ENCODE data around the gene PTPN22.
A peak's percentile ranks its signal among the peaks of the same experiment; 100 is the strongest.

The PTPN22 gene

DNA sequence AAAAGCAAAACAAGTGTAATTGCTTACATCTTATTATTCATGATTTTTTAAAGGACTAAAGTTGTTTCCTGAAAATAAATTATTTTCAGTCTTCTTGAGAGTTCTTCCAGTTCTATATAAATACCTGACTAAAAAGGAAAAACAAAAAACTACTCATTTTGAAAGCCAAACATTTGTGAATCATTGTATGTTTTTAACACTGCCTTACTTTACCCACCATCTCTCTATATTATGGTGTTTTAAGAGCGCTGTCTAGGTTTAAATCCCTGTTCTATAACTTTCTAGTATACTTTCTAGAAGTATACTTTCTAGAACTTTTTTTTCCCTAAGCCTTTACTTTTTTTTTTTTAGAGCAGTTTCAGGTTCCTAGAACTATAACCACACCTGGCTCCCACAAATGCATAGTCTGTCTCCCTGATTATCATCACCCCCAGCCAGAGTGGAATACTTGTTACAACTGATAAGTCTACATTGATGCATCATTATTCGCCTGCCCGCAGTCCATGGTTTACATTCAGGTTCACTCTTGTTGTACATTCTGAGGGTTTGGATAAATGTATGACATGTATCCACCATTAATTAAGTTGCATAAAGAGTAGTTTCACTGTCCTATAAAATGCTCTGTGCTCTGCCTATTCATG is 69.0 kb downstream of the PTPN22 start:
- no peak for DNase-seq (ENCODE audit: low spot score)

DNA sequence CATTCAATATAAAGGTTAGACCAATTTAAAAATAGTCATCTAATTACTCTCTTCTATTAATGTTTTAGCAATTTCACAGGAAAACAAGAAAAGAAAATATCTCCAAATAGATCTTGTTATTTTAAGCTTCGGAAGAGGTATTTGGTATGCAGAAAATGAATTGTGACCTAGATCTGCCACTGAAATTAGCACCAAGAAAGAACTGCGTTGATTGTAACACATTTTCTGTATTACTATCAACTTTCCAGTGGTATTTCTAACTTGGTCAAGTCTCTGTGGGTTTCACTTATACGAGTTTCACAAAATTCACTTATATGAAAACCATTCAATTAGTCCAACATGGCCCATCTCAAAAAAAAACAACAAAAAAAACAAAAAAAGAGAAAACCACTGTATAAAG is 71.0 kb downstream of the PTPN22 start:
- DNase-seq (ENCODE audit: low spot score), result no peak

DNA sequence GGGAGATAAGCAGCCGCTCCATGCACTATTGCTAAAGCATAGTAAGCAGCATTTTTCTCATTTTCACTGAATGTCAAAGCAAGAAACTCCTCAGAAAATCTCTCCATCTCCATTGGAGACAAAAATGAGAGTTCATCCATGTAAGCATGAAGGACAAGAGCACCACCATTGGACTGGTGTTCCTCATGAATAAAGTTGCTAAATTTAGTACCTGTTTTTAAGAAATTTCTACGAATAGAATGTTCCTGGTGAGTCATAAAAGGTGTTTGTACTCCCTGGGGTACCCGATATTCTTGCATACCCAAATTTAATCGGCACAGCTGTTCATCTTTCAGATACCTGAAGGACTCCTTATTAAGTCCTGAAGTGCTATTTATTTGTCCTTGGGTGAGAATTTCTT is 74.0 kb downstream of the PTPN22 start:
- no peak for DNase-seq (ENCODE audit: low spot score)

DNA sequence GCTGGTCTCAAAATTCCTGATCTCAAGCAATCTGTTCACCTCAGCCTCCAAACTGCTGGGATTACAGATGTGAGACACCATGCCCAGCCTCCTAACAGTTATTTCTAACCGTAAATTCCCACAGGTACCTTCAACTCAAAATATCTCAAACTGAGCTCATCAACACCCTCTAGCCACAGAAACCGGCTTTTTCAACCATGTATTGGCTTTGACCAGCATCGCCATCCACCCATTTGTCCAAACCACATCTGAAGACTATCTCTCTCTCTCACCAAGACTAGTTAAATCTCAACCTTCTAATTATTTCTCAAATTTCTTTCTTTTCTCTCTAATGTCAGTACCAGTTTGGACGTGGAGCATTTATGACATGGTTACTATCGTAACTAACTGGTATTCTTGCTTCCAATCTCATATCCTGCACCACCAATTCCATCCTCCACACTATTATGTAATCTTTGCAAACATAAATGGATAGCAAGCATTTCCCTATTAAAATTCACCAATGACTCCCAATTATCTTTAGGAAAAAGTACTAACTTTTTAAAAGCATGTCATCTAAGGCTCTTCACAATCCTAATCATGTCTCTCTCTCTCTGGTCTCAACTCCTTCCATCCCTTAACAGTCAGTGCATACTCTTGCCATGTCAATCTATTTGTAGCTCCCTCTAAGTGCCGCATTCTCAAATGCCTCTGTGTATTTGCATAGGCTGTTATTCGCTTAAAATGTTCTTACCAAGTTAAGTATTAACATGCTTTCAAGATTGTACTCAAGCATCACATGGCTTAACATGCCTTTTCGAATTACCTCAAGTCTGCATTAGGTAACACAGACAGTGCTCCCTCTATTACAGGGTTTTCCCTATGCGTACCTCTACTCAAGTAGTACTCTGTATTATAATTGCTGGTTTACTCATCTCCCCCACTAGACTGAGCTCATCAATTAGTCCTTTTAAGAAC is 77.4 kb downstream of the PTPN22 start:
- no peak for DNase-seq (ENCODE audit: low spot score)

DNA sequence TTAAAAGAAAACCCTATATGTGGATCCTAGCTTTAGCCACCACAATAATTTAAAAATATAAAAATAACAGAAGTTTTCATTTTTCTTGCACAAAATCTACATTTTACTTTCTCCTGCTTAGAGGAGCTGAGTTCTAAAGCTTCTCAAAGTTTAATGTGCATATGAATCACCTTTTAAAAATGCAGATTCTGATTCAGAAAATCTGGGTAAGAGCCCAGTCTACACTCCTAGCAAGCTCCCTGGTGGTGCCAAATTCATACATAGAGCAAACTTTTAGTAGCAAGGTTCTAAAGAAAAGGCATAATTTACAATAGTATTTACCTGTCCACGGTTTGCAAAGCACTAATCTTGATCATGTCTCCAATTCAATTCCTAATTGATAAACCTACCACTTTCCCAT is 78.5 kb downstream of the PTPN22 start:
- no peak for DNase-seq (ENCODE audit: low spot score)

DNA sequence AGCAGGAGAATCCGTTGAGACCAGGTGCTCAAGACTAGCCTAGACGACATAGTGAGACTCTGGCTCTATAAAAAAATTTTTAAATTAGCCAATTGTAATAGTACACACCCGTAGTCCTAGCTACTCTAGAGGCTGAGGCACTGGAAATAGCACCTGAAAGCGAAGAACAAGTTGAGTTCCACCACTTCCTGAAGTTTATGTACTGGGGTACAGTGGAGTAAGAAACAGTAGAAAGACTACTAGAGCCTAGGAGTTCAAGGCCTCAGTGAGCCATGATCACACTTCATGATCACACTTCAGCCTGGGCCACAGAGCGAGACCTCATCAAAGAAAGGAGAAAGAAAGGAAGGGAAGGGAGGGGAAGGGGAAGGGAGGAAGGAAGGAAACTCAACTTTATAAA is 79.0 kb downstream of the PTPN22 start:
- DNase-seq (ENCODE audit: low spot score), result no peak

DNA sequence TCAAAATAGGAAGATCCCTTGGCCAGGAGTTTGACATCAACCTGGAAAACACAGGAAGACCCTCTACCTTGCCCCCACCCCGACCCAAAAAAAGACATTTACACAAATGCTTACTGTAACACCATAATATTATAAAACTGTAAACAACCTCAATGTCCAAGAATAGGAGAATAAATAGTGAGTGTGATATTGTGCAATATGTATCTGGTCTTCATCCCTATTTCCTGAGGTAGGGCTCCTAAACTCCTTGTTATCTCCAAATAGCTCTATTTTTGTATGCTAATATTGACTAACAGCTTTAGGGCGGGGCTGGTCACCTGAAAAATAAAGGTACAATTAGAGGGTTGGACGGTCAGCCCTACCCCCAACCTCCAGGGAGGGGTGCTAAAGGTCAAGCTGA is 82.7 kb downstream of the PTPN22 start:
- DNase-seq (ENCODE audit: low spot score), result no peak

DNA sequence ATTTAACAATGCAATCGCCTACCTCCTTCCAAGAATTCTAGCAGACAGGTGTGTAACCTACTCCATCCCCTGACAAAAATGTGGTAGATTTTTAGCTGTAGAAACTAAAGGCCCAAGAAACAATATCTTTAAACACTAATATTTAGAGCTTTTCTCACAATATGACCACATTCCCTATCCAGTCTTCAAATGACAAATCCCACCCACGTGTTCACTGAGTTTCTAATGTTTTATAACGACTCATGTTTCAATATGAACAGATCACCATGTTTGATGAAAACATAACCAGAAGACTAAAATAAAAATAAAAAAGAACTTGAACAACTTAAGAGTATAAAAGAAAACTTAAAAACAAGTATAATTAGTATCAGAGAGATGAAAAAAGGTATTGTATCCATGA is 83.8 kb downstream of the PTPN22 start:
- DNase-seq (ENCODE audit: low spot score), result no peak

DNA sequence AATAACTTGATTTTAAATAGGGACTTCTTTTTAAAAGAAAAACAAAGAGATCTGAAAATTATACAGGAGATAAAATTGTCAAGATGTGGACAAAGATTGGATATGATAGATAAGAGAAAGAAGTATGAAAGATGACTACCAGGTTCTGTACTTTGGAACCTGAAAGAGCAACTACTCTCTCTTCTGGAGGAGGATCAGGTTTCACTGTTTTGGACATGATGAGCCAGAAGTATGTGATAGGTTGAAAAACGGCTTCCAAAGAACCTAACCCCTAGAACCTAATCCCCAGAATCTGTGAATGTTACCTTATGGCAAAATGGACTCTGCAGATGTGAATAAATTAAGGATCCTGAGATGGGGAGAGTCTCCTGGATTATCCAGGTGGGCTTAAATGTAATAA is 85.4 kb downstream of the PTPN22 start:
- no peak for DNase-seq (ENCODE audit: low spot score)

DNA sequence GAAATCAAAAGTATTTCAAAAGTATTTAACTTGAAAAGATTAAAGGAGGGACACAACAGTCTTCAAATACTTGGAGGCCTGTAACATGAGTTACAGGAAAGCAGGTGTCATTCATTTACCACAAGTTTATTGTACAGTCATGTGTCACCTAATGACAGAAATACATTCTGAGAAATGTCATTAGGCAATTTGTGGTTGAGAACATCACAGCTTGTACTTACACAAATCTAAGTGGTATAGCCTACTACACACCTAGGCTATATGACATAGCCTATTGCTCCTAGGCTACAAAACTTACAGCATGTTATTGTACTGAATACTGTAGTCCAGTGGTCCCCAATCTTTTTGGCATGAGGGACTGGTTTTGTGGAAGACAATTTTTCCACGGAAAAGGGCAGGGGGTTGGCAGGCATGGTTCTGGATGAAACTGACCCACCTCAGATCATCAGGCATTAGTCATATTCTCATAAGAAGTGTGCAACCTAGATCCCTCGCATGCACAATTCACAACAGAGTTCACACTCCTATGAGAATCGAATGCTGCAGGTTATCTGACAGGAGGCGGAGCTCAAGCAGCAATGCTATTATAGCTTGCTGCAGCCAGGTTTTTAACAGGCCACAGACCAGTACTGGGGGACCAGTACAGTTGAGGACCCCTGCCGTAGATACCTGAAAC is 87.3 kb downstream of the PTPN22 start:
- no peak for DNase-seq (ENCODE audit: low spot score)

DNA sequence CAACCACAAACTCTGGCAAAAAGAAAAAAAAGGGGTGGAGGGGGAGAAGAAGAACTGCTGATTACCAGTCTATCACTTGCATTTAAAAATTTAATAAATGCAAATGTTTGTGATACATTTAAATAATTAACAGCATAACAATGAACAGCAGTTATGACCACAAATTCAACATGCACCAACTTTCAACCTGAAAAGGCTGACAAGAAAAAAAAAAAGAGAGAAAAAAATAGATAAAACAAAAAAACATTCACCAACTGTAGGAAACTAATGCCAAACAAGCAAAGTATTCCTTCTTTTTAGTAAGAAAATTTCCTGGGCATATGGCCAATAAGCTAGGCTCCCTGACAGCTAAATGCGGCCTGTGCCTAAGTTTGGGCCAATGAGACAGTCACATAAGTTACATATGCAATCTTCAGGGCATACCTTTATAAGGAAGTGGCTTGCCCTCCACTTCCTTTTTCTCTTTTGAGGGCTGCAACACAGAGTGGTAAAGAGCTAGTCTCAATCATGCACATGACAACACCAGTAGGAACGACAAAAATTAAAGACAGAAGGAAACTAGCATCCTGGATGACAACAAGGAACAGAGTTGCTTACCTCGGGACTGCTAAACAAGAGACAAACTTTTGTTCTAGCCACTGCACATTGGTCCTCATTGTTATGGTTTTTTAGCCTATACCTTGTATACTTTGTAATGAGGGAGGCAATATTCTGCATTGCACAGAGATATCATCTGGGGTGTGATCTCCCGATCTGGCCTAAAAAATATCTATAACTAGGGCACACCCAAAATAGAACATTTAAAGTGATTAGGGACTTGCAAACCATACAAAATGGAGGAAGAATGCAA is 88.0 kb downstream of the PTPN22 start:
- peak; percentile 66 for DNase-seq (ENCODE audit: low spot score)

DNA sequence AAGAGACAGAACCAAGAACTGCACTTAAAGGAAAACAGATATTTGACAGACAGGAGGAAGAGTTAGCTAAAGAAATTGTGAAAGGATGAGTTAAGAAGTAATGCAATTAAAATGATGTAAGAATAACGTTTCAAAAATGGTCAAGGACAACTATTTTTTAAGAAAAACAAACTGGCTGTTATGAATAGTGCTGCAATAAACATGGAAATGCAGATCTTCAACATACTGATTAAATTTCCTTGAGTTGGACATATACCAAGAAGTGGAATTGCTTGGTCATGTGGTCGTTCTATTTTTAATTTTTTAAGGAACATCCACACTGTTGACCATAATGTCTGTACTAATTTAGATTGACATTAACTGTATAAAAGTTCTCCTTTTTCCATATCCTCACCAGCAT is 89.1 kb downstream of the PTPN22 start:
- no peak for DNase-seq (ENCODE audit: low spot score)

DNA sequence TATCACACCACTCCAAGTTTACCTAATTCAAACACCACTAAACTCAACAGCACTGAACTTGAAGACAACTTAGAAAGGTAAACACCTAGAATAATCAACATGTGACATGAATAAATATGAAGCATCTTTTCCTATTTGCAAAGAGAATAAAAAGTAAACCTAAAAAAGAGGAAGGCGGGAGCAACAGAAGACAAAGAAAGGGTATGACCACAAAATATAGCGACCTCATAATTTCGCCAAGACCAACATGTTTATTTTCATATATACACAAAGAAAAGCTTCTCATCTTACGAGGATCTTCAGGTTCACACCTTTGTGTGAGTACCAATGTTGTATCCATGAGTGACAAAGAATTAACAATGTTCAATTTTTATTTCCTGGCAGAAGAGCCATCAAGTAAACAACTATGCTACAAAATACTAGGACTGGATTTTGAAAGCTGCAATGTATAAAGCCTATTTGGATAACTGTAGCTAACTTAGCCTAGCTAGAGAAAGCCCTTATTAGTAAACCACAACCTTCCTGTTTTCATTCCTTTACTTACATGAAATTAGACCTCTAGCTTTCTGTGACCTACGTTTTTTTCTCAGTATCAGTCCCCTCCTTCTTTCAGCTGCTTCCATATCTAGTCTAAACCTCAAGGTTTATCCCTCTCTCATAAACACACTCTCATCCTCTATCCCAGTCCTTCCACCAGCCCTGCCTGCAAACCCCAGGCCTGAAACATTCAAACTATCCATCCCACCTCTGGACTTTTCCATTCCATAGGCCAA is 91.0 kb downstream of the PTPN22 start:
- DNase-seq (ENCODE audit: low spot score), result no peak

DNA sequence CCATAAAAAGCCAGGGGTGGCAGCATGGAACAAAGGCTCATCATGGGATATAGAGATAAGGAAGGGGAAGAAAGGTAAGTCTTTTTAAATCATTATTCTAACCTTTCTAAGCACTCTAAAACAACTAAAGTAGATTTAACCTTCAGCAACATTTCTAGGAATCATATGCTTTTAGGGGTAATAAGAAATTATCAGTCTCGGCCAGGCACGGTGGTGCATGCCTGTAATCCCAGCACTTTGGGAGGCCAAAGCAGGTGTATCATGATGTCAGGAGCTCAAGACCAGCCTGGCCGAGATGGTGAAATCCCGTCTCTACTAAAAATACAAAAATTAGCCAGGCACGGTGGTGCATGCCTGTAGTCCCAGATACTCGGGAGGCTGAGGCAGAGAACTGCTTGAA is 92.0 kb downstream of the PTPN22 start:
- DNase-seq (ENCODE audit: low spot score), result no peak

DNA sequence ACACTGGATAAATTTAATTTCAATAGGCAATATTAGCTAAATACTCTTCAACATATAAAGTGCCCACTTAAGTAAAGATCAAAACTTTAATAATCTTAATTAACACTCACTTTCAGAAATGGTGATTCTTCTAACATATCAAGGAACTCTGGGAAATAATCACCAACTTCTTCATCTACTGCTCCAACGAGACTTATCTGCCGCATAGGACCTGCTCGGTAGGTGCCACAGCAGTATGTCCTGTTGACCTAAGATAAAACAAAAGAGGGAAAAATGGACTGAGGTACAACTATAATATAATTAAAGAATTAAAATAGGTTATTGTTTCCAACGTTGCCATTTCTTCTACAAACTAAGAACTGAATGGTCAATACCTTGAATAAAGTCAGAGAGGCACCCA is 94.0 kb downstream of the PTPN22 start:
- no peak for DNase-seq (ENCODE audit: low spot score)

DNA sequence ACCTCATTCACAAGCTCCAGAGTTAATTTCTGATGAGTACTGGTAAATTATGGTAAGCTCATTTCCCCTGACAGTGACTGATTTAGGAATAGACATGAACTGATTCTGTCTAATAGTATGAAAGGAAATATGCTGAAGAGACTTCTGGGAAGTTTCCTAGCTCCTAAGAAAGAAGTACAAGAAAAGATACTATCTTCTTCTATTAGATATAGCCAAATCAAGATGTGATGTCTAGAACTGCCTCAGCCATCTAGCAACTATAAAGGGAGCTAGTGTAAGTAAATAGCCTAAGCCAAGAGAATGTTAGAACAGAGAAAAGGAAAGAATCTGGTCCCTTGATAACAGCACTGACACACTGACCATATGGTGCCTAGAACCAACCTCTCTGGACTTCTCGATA is 101.5 kb downstream of the PTPN22 start:
- DNase-seq (ENCODE audit: low spot score), result no peak

DNA sequence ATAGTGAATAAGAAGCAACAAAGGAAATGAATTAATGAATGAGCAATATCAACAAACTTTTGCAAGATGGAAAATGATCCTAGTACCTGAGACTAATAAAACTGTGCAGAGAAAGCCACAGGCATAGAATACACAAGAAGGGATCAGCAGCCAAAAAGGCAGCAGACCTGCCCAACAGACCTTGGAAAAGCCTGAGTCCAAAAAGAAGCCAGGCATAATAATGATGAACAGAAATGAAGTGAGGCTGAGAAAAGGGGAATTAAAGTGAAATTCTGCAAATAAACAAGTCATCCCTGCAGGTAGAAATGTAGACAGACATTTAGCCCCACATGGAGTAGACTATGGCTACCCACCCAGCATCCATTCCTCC is 101.9 kb downstream of the PTPN22 start:
- no peak for DNase-seq (ENCODE audit: low spot score)

DNA sequence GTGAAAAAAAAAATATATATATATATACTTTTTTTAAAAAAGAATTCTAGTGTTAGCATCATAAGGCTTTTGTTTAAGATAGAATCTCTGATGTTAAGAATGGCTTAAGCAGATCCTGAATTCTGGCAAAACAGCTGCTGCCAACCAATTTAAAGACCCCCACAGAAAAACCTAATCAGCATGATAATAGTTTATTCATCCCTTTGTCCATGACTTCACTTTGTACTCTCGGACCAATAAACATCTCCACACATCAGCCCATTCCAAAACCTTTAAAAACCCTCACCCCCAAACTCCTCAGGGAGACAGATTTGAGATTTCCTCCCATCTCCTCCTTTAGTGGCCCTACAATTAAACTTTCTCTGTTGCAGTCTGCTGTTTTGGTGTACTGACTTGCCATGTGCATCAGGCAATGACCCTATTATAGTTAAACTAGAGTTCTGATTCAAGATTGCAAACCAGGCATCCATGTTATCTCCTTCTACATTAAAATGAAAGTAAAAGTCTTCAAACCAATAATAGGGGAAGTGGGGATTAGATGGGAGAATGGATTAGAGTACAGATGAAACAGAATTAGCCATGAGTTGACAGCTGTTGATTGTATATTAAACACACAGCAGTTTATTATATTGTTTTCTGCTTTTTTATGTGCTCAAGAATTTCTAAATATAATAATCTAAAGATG is 102.5 kb downstream of the PTPN22 start:
- no peak for DNase-seq (ENCODE audit: low spot score)

DNA sequence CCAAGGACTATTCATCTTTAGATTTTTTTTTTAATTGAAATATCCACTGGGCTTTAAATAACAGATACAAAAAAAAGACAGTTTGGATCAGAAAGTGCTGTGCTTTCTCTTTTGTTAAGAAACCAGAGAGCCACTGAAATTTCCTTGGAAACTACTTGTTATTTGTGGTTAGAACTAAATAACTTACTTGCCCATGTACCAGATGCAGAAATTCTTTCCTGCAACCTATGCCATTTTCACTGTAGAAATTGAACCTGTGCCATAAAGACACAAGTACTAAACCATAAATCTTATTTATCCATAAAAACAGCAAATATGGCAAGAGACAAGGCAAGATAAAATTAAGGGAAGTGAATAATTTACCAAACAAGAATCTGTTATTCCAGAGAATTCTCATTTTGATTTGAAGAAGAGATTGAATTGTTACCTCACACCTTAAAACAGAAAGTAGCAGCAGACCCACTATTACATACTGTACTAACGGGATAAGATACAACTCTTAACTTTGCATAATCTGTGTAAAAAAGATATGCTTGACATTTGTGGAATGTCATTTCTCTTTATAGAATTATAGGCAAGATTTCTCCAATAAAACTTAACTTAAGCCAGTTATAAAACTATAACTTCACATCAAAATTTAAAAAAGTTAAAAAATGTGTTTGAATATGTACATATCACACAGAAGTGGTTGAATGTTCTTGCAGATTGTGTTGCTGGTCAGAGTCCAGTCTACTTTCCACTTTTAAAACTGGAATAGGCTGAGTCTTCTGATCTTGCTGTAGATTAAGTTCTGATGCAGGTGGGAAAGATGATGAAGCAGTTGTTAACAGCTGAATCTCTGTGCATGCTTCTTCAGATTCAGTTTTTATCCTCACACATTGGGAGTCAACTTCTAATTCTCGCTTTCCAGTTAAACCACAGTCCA is 105.9 kb downstream of the PTPN22 start:
- DNase-seq (ENCODE audit: low spot score), result no peak
